HG02938 (cell line): ENCODE data around the gene CPA2.
"Not testable (repeated sequence)": the region's sequence is repeated elsewhere in the genome, so short reads cannot be mapped to it uniquely, and the experiment has no call there.

Source experiments
- ATAC-seq: cut with Tn5 transposase; IDR thresholded peaks from one replicate; pipeline ENCODE4 v1.9.1; 2021; ENCODE audit warnings: mild to moderate bottlenecking, moderate library complexity; ENCODE audit not compliant: unreplicated experiment

The CPA2 gene

GRCh38 chr7:130249626-130250025 lies 17.0 kb upstream of the CPA2 start:
- not testable (repeated sequence) for ATAC-seq

GRCh38 chr7:130254555-130254954 lies 12.1 kb upstream of the CPA2 start:
- ATAC-seq = no peak

GRCh38 chr7:130256704-130257103 lies 10.0 kb upstream of the CPA2 start:
- ATAC-seq = no peak

- ATAC-seq = no peak
These were observed 8.1 kb upstream of the CPA2 start for GRCh38 chr7:130258494-130259078.

- ATAC-seq = no peak
These were observed 4.2 kb upstream of the CPA2 start for GRCh38 chr7:130262448-130262847.

- ATAC-seq = no peak
These were observed 3.5 kb upstream of the CPA2 start for GRCh38 chr7:130263130-130263529.

DNA sequence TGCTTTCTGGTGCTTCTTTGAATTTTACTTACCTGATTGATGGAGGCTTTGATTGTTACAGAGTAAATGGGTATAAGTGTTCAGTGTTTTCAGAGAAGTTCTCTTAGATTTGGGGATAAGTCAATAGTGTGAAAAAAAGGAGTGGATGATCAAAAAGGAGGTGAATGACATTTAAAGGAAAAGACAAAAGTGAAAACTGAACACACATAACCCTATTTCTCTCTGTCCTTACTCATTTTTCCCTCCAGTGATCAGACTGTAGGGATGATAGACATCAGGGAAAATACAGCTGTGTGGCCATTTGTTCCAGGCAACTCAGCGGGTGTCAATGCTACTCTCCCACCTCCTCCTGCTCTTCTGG lies 278 bp downstream of the CPA2 start:
- ATAC-seq = no peak

DNA sequence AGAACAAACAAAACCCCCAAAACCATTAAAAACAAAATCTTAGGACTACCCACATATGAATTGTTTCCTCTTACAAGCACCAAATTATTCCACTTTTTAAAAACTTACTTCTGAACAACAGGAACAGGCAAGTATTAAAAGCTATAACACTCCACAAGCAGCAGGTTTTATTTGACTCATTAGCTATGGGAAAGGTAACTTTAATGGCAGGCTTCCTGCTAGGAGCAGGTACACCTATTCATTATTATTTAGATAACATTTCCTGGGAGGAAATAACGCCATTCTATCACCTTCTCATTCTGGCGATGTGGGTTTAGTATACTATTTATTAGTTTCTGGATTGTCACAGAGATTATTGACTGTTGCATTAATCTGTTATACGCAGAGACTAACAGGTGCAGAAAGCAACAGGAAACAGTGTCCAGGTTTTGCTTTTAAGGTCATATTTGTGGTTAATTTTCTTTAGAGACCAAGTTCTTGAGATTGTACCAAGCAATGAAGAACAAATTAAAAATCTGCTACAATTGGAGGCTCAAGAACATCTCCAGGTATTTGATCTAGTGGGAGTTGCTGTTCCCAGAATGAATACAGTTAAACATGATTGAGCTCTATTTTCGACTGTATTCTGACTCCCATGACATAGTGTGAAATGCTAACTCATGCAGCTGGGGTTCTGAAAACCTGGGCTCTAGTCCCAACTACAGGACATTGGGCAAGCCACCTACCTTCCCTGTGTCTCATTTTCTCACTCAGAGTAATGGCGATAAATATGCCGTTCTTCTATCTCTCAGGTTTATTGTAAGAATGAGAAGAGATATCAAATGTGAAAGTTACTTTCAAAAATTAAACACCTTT lies 2.0 kb downstream of the CPA2 start:
- no peak for ATAC-seq

DNA sequence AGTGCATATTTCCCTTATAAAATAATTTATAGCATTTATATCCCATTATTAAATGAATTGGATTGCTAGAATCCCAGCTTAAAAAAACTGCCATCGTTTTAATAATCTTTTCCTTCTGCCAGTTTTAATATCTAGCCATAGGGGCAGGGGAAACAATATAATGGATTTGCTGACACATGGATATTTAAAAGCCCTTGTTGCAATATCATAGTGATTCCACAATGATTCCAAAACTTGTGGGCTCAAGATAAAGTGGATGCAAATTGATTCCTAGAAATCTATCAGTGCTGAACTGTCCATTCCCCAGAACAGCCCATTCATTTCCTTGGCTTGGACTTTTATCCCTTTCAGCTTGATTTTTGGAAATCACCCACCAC lies 2.6 kb downstream of the CPA2 start:
- ATAC-seq = no peak

DNA sequence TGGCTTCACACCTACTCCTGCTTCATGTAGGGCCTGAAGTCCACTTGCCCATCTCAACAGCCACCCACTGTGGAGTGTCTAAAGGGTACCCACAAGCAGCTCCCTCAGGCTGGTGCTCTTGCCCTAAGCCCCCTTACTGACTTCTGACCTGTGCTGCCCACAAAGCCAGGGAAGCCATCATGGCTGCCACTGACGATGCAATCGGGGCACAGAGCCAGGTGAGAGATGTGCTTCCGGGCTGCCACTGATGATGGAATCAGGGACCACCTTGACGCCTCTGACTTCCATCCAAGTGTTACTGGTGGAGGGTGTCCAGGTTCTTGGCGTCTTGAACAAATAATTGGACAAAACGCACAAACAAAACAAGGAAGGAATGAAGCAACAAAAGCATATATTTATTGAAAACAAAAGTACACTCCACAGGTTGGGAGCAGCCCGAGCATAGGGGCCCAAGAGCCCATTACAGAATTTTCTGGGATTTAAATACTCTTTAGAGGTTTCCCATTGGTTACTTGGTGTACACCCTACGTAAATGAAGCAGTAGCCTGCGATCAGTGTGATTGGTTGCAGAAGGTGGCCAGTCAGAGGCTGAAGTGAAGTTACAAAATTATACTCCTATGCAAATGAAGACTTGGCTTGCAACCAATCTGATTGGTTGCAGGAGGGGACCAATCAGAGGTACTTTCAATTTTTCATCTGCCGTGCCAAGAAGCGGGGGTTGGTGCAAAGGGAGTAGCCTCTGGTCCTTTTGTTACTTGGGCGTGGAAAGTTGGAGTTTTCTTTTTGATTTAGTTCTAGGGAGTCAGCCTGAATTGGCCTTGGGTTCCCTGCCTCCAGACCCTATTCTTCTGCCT lies 4.5 kb downstream of the CPA2 start:
- ATAC-seq = no peak

GRCh38 chr7:130272381-130273080 lies 5.9 kb downstream of the CPA2 start:
- ATAC-seq = no peak

- no peak for ATAC-seq
These were observed 6.6 kb downstream of the CPA2 start for GRCh38 chr7:130273081-130273932.

DNA sequence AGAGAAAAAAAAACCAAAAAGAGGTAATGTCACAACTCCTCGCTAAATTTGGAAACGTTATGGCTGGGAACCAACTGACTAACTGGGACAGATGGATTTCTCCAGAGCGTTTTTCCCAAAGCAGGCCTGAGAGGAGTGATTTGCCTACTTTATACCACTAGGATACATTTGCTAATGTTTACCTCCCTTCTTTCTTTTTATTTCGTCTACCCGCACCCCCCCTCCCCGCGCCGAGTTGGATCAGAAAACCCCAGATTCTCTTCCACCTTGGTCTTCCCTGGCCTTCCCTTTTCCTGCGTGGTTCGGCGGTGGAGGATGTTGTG lies 7.2 kb downstream of the CPA2 start:
- no peak for ATAC-seq

DNA sequence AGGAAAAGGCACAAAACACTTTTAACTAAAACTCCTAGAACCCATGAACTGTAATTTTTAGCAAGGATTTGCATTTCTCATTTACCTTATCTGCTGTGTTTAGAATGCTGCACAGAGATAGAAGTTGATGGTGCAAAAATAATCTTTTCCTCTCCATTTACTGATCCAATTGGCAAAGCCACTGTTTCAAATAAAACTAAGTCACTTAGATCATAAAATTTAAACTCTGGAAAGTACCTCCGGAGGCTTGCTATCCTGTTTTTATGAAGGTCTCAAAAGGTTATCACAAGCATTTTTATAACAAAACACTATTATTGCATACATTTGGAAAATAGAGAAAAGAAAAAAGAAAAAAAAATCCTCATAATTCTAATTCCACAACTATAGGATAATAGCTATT lies 7.6 kb downstream of the CPA2 start:
- ATAC-seq = no peak

- ATAC-seq = no peak
These were observed 8.4 kb downstream of the CPA2 start for GRCh38 chr7:130274983-130275591.

GRCh38 chr7:130275826-130276297 lies 9.2 kb downstream of the CPA2 start:
- ATAC-seq = no peak

GRCh38 chr7:130276796-130277762 lies 10.4 kb downstream of the CPA2 start:
- no peak for ATAC-seq

- no peak for ATAC-seq
These were observed 11.3 kb downstream of the CPA2 start for GRCh38 chr7:130277763-130278643.
